ENCODE measurements around the gene RASA3.
"Not testable (repeated sequence)": the region's sequence is repeated elsewhere in the genome, so short reads cannot be mapped to it uniquely, and the experiment has no call there.

Gene RASA3, protein sequence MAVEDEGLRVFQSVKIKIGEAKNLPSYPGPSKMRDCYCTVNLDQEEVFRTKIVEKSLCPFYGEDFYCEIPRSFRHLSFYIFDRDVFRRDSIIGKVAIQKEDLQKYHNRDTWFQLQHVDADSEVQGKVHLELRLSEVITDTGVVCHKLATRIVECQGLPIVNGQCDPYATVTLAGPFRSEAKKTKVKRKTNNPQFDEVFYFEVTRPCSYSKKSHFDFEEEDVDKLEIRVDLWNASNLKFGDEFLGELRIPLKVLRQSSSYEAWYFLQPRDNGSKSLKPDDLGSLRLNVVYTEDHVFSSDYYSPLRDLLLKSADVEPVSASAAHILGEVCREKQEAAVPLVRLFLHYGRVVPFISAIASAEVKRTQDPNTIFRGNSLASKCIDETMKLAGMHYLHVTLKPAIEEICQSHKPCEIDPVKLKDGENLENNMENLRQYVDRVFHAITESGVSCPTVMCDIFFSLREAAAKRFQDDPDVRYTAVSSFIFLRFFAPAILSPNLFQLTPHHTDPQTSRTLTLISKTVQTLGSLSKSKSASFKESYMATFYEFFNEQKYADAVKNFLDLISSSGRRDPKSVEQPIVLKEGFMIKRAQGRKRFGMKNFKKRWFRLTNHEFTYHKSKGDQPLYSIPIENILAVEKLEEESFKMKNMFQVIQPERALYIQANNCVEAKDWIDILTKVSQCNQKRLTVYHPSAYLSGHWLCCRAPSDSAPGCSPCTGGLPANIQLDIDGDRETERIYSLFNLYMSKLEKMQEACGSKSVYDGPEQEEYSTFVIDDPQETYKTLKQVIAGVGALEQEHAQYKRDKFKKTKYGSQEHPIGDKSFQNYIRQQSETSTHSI
- 284 to 386 (median 348) reads per million in 4 donors for total RNA-seq

DNA sequence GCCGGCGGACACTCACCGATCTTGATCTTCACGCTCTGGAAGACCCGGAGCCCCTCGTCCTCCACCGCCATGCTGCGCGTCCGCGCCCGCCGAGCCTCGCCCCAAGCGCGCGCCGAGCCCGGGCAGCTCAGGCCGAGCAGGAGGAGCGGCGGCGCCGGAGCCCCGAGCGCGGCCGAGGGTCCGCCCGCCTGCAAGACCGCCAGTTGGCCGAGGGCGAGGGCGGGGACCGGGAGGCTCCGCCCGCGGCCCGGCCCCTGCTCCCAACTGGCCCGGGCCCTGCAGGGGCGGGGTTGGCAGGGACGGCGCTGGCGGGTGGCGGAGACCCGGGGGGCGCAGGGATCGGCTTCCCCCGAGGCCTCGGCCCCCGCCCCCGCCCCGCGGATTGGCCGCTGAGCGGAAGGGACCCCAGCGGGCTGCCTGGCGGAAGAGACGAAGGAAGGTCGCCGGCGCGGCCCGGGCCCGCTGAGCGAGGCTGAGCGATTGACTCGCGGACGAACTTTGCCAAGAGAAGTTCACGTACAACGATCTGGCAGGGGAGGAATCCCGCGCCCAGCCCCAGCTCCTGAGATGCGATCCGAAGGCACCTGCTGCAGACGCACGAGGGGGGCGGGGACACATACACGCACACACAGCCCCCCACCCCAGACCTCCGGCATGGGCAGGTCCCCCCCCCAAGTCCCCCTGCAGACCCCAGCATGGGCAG, at the start of gene RASA3:
RASA3 (minus strand) TSS at position 205 of the 703 bp plus-strand sequence; CDS start at position 71, 134 bp downstream.
- DNase-seq = peak in 4 of 5 donors; percentile 50 to 70 (median 58)

DNA sequence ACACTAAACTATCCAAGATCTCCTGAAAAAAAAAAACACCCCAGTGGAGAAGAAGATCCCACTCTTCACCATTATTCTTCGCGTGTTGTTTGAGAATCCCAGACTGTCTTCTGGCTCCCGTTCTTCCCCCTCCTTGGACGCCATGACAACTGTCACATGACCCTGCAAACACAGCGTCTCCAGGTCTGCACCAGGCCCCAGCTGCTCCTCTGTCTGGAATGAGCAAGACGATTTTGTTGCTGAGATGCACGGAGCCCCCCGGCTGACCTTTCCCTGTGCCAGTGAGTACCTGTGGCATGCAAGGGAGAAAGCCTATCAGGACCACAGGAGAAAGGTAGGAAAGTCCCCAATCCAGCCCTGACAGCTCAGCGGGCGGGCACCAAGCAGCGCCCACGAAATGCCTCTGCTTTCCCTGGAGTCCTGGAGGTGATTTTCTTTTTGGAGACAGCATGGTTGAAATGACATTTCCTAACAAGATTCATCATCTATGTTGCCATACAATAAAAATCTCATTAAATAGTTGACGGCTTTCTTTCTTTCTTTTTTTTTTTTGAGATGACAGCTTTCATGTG, 46.8 kb upstream of the RASA3 start, which contains the start of gene CFAP97D2:
CFAP97D2 (plus strand) TSS at position 171 of the 572 bp plus-strand sequence; CDS start at position 245, 74 bp downstream.
- DNase-seq = no peak

DNA sequence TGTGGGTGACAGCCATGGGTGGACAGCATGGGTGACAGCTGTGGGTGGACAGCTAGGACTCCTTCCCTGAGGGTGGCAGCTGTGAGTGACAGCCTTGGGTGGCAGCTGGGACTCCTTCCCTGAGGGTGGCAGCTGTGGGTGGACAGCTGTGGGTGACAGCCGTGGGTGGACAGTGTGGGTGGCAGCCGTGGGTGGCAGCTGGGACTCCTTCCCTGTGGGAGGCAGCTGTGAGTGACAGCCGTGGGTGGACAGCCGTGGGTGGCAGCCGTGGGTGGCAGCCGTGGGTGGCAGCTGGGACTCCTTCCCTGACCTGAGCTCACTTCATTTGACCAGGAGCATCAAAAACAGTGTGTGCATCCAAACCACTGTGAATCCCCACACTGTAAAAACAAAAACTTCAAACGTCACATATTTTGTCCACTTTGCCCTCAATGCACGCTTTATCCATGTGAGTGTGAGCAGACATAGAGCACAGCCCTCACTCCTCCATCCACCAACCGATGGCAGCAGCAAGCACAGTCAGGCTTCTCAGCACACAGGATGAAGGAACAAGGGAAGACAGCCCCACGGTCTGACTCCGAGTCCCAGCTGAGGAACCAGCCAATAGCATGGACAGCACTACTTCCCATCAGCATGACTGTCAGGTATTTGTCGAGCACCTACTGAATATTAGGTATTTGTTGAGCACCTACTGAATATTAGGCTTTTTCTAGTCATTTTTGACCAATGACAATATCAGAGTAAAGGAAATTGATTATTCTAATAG, 45.0 kb upstream of the RASA3 start:
- no peak for DNase-seq

DNA sequence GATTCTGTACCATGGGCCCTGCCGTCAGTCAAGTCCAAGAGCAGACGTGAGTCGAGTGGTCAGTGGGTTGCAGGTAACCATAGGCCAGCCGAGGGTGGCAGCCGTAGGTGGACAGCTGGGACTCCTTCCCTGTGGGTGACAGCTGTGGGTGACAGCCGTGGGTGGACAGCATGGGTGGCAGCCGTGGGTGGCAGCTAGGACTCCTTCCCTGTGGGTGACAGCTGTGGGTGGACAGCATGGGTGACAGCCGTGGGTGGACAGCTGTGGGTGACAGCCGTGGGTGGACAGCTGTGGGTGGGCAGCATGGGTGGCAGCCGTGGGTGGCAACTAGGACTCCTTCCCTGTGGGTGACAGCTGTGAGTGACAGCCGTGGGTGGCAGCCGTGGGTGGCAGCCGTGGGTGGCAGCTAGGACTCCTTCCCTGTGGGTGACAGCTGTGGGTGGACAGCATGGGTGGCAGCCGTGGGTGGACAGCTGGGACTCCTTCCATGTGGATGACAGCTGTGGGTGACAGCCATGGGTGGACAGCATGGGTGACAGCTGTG, 44.0 kb upstream of the RASA3 start:
- DNase-seq = not testable (repeated sequence)

DNA sequence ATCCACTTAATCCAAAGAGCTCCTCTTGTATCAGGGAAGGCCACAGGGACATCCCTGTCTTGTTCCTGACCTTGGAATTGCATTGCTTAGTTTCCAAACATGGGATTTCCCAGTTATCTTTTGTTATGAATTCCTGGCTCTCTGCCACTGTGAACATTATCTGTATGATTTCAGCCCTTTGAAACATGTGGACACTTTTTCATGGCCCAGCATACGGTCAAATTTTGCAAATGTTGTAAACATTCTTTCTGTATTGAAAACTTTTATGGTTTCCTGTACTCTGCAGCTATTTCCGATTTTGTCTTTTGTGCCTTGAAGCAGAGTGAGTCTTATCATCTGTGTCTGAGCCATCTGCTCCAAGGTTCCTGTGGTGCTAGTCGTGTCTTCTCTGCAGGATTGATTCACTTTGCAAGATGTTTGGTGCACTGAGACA, 42.1 kb upstream of the RASA3 start:
- DNase-seq = no peak

DNA sequence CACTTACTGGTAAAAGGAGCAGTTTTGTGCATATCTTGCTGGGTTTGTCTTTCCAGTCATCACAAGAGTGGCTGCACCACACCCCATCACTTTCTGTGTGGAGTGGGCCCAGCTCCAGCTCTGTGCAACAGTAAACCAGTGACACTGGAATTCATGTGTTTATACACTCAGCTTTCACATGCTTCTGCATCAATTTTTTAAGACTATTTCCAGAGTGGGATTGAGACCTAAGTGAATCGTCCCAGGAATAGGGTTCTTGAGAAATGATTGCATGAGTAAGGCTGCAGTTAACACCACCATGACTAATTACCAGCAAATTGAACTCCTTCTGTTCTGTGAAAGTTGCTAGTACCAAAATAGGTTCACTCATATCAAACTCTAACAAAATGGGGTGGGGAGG, 41.3 kb upstream of the RASA3 start:
- DNase-seq = no peak

DNA sequence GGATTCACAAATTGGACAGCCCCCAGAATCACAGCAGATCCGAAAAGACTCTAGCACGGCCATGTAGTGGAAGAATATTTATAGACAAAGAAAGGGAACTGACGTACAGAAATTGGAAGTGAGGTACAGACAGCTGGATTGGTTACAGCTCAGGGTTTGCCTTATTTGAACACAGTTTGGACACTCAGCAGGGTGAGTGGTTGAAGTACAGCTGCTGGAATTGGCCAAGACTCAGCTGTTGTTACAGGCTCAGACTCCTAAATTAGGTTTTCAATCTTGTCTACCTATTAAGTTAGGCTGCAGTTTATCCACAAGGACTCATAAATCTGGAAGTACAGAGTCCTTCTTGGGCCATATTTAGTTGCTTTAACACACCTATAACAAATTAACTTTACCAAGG, 40.8 kb upstream of the RASA3 start:
- no peak for DNase-seq

DNA sequence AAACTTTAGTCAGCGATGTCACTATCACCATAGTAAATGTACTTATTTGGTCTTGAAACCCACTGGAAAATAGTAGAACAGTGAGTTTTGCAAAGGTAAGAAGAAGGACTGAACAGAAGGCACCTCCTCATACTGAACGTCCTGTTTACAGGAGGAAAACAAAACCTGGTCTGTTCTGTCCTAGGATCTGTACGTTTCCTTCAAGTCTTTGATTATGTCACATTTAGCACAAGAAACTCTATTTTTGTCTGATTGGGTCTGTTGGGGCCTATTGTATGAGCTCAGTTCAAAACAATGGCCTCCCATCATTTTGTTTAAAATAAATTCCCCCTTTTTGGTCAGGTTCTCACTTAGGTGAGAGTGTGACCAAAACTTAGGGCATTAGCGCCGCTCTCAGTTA, 35.5 kb upstream of the RASA3 start:
- DNase-seq = no peak

DNA sequence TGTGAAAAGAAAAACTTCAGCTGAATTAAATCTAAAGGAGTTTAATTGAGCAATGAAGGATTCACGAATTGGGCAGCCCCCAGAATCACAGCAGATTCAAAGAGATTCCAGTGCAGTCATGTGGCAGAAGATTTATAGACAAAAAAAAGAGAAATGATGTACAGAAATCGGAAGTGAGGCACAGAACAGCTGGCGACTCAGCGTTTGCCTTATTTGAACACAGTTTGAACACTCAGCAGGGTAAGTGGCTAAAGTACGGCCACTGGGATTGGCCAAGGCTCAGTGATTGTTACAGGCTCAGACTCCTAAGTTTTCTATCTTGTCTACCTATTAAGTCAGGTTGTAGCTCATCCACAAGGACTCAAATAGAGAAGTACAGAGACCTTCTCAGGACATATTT, 35.0 kb upstream of the RASA3 start:
- no peak for DNase-seq

DNA sequence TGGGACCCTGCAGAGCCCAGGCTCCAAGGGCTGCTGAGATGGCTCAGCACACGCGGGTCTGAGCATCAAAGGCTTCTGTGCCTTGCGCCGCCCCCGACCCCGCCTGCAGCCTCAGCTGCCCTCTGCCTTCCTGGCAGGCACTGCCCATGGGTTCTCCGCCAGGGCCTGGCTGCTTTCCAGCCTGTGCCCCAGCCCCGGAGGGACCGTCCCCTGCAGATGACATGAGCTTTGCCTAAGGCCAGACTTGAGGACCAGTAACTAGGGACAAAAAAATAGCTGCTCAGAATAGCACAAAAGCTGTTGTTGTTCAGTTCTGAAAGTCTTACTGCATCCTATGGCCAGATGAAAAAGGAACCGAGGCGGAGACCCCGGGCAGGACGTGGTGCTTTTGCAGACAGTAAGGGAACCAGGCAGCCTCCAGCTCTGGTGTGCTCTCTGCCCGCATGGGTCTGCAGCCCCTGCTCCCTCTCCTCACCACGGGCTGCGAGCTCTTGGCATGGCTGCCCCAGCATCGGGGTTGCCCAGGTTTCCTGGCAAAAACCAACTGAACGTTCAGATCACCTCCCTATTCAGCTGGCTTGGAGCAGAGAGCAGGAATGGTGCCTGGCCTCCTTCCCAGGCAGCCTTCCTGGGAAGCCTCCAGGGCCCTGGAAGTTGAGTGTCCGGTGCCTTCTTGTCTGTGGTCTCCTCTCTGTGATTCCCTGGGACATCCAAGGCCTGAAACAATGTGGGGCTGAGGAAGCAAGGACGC, 34.1 kb upstream of the RASA3 start:
- no peak for DNase-seq

DNA sequence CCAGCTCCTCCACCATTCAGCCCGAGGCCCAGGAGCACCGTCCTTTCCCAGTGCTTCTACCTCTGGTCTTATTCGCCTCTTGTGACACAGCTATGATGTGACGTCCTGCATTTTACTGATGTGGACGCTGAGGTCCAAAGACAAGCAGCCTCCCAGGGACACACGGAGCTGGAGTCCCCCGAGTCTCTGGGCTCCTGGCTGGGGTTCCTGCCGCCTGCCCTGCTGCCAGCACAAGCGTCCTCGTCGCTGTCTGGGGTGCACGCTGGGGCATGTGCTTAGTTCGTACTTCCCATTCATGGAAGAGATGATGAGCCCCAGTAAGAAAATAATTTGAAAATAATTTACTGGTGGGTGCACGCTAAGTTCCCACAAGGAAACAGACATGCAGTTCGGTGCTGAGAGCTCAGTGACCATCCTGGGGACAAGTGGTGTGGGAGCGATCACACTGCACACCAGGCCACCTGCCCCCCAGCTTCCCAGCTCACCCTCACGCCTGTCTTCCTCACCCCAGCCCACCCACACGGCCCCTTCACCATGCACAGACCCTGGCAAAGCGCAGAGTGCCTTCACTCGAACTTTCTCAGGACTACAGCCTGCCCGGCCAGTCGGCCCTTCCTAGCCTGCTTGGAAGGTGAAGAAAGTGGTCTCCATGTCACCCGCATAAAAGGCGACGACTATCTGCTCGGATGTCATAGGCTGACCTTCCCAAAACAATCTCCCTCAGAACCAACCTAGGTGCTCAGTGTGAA, 32.4 kb upstream of the RASA3 start:
- DNase-seq = no peak

DNA sequence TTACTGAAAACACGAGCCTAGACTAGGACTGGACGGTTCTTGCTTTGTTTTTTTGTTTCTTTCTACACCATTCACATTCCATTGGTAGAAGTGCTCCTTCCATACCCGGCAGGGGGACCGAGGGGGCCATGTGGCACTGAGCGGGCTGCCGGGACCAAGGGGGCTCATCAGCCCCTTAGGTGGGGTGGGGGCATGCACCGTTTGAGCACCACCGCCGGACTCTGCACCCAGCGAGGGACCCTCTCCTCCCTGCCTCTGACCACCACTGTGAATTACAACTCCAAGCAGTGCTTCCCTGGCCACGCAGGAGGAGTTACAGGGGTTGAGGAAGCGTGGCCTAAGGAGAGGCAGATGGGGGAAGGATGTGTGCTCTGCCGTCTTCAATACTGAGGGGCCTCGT, 31.6 kb upstream of the RASA3 start:
- DNase-seq = no peak

DNA sequence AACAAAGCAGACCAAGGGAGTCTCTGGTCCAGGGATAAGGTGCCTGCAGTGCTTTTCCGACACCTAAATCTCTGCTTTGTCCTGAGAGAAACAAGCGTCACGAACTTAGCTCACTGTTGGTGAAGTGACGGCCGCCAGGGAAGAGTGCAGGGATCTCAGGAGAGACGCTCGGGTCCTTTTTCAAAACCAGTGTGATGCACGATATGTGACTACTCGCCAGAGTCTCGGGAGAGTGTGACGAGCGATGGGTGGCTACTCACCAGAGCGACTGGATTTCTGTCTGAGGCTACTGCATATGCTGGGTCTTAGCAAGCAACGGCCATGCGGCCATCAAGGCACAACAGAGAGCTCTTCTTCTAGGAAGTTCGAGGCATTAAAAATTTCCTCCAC, 30.1 kb upstream of the RASA3 start:
- no peak for DNase-seq

DNA sequence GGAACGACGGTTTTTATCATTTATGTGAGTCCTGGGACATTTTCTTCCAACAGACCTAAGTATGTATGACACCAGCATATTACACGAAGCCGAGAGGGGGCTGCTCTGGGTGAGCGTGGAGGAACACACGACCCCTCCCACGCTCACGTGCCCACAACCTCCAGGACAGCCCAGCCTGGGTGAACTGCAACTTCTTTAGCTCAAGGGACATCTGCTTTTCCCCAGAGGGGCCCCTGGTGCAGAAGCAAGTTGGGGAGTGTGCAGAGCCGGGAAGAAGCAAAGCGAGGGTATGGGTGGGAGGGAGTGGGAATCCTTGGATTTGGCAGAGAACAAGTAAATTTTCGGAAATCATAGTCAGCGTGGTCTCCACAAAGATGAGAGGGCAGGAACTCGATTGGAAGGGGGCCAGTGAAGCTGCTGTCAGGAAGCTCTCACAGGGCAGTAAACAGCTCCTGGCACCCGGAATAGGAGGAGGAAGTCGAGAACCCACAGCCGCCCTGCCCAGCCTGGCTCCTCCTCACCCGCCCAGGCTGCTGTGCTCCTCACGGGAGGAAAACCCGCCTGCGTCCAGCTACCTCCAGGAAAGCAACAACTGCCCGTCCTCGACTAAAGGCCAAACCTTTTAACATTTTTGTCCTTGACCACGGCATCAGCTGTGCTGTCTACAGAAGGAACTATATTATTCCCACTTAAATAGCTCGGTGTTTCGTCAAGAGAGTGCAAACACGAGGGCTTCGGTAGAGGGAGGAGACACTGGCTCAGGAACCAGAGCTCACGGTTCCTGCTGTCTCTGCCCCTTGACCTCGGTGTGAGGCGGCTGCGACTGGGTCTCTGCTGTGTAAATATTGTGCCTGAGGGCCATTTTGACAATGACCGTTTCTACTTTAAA, 29.5 kb upstream of the RASA3 start:
- peak in 2 of 5 donors; percentile 29 to 52 for DNase-seq

DNA sequence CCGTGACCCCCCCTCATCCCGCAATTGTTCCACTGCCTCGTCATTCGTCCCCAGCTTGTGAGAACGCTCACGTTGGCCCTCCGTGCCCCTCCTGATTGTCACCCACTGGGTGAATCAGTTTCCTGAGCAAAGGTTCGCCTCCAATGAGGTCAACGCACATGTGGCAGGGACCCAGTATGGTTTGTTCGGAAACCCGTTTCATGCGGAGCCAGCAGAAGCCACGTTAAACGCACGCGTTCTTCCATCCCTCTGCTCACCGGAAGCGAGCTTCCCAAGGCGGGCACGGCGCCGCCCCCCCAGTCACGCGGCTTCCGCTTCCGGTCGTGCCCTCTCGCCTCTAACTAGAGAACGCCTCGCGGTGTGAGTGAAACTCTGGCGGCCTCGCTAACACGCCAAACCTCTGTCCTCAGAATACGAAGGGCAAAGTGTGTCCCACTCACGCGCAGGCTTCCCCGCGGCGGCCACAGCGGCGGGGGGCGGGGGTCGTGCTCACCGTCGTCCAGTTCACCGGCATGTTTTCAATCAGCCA, 28.7 kb upstream of the RASA3 start:
- no peak for DNase-seq

DNA sequence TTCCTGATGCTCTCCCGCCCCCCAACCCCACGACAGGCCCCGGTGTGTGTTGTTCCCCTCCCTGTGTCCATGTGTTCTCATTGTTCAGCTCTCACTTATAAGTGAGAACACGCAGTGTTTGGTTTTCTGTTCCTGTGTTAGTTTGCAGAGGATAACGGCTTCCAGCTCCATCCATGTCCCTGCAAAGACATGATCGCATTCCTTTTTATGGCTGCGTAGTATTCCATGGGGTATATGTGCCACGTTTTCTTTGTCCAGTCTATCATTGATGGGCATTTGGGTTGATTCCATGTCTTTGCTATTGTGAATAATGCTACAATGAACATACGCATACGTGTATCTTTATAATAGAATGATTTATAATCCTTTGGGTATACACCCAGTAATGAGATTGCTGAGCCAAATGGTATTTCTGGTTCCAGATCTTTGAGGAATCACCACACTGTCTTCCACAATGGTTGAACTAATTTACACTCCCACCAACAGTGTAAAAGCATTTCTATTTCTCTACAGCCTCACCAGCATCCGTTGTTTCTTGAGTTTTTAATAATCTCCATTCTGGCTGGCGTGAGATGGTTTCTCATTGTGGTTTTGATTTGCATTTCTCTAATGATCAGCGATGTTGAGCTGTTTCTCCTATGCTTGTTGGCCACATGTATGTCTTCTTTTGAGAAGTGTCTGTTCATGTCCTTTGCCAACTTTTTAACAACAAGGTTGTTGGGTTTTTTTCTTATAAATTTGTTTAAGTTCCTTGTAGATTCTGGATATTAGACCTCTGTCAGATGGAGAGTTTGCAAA, 26.6 kb upstream of the RASA3 start:
- DNase-seq = not testable (repeated sequence)

DNA sequence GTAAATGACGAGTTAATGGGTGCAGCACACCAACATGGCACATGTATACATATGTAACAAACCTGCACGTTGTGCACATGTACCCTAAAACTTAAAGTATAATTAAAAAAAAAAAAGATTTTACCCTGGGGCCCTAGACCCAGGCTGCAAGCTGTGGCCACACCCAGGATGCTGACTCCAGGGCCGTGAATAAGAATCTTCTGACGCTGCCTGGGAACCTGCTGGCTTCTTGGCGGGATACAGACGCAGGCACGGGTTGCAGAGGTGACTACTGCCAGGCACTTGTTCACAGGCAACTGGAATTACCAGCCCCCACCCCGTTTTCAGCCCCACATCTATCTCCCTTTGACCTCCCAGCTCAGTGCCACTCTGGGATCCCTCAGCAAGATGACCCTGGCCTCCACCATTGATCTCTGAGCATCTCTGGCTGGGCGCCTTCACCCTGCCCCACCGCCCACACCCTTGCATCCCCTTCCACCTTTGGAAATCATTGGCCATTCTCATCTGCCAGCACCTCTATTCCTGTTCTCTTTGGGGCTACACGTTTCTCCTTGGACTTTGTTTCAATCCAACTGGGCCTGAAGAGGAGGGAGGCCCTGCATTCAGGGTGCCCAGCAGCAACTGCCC, 25.6 kb upstream of the RASA3 start:
- DNase-seq = no peak
